SH-SY5Y (cell line): ENCODE results near the gene RAD21L1.

Experiments
- GATA2 ChIP-seq: IDR thresholded peaks from 2 replicates; pipeline ENCODE4 v1.6.1; 2011; ENCODE audit warnings: mild to moderate bottlenecking, low read depth, low read length
- GATA3 ChIP-seq: IDR thresholded peaks from 2 replicates; pipeline ENCODE4 v1.6.1; 2011; ENCODE audit warnings: low read depth, mild to moderate bottlenecking, low read length, moderate library complexity

GRCh38 chr20:1212607-1213396 lies 13.0 kb upstream of the RAD21L1 start:
- TF ChIP-seq GATA2, result no peak
- no peak for TF ChIP-seq GATA3
